Osteocyte (in vitro differentiated cells): ENCODE data around the gene ZFHX3. TPM values are rescaled to one million over a fixed set of nuclear protein-coding genes. Genes with fewer than 3 reads are reported as not detected.
A peak's percentile ranks its signal among the peaks of the same experiment; 100 is the strongest.

ENCODE experiments used
- DNase-seq: peaks from one replicate; pipeline ENCODE4 v3.0.0; 2021; ENCODE audit warnings: mixed read lengths; ENCODE audit not compliant: unreplicated experiment; ENCODE audit errors: extremely low spot score
- H3K27ac Mint-ChIP-seq: one replicate; pipeline ENCODE4 v1.8.0; 2021; ENCODE audit warnings: mild to moderate bottlenecking, mixed read lengths; ENCODE audit not compliant: unreplicated experiment
- H3K27me3 Mint-ChIP-seq: one replicate; pipeline ENCODE4 v1.8.0; 2021; ENCODE audit warnings: mixed read lengths; ENCODE audit not compliant: unreplicated experiment
- H3K36me3 Mint-ChIP-seq: one replicate; pipeline ENCODE4 v1.8.0; 2021; ENCODE audit warnings: mixed read lengths; ENCODE audit not compliant: unreplicated experiment
- H3K4me1 Mint-ChIP-seq: one replicate; pipeline ENCODE4 v1.8.0; 2021; ENCODE audit warnings: mixed read lengths; ENCODE audit not compliant: unreplicated experiment
- H3K4me3 Mint-ChIP-seq: one replicate; pipeline ENCODE4 v1.8.0; 2021; ENCODE audit warnings: mild to moderate bottlenecking, moderate library complexity, mixed read lengths; ENCODE audit not compliant: unreplicated experiment
- H3K9me3 Mint-ChIP-seq: one replicate; pipeline ENCODE4 v1.8.0; 2021; ENCODE audit warnings: mixed read lengths; ENCODE audit not compliant: unreplicated experiment
- total RNA-seq: library from RNA; stranded (reverse); gene quantifications from 2 replicates; pipeline ENCODE4 v1.2.1, GENCODE V29; 2021
- TF ChIP-seq, protein P1 (sequence below): fragments of 200-600 bp; sonication (generic); IDR thresholded peaks from 2 replicates; pipeline ENCODE4 v1.5.0; 2021; ENCODE audit warnings: antibody characterized with exemption, mild to moderate bottlenecking, moderate library complexity

ZFHX3 gene
- total RNA-seq, 1 donor from 2014 or later, result 89.1 TPM

DNA sequence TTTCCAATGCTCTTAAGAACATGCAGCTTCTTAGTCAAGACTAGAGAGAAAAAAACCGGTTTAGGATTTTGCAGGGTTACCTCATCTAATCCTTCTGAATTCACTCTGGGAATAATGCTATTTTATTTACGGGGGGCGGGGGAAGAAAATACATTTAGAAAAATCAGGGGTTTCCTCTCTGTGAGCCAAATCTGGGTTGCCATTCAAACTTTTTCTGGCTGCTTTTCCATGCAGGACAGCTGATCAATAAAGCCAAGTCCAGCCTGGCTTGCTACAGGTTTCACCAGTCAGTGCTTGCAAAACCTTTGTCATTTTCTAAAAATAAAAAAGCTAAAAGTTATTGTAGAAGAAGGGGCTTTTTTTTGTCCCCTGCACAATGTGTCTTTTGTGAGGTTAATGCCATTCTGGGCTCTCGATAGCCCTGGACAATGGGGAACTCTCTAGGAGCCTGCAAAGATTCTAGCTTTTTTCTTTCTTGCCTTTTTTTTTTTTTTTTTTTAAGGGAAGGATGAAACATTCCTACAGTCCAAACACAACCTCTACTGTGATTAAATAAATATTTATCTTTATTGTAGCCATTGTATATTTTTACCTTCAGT lies 13.1 kb upstream of the ZFHX3 start:
- Mint-ChIP-seq H3K4me3 (peak overlapping the region; percentile 88), H3K27me3 (no peaks in the 10 kb centered on the region), H3K9me3 (no peaks in the 10 kb centered on the region), H3K27ac (peak overlapping the region; percentile 97), H3K36me3 (peaks cover 6% of the 10 kb centered on the region), H3K4me1 (peaks cover 62% of the 10 kb centered on the region)
- TF ChIP-seq, protein P1, sequence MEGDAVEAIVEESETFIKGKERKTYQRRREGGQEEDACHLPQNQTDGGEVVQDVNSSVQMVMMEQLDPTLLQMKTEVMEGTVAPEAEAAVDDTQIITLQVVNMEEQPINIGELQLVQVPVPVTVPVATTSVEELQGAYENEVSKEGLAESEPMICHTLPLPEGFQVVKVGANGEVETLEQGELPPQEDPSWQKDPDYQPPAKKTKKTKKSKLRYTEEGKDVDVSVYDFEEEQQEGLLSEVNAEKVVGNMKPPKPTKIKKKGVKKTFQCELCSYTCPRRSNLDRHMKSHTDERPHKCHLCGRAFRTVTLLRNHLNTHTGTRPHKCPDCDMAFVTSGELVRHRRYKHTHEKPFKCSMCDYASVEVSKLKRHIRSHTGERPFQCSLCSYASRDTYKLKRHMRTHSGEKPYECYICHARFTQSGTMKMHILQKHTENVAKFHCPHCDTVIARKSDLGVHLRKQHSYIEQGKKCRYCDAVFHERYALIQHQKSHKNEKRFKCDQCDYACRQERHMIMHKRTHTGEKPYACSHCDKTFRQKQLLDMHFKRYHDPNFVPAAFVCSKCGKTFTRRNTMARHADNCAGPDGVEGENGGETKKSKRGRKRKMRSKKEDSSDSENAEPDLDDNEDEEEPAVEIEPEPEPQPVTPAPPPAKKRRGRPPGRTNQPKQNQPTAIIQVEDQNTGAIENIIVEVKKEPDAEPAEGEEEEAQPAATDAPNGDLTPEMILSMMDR, result no peak
- no peak for DNase-seq

DNA sequence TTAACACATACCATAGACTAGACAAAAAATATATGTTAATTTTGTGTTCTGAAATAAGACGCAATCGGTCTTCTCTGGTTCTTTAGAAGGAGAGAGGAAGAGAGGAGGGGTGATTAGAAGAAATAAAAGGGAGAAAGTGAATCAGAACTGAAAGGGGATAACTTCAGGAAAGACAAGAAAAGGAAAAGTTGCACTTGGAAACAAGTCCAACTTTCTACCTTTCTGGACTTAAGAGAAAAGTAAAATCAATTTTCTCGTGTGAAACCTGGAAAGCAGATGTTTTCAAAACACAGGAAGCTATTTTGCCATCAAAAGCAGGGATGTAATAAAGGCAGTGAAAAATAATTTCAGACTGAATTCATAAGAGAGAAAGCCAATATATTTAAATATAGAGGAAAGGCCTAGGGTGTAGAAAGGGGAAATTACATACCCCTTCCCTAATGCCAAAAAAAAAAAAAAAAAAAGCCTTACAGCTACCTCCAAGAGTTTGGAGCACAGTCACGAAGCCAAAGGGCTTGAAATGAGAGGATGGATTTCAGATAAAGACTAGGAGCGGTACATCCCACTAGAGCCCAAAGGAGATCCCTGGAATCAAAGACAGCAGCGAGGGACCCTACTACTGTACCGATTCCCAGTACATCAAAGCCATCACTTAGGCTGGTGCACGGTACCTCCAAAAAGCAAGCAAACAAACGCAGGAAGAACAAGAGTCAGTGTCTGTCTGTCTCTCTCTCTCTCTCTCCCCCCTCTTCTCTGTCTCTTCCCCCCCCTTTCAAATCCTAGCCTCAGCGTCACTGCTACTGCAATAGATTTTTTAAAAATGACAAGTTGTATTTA lies 12.1 kb upstream of the ZFHX3 start:
- Mint-ChIP-seq H3K4me1 (peaks cover 58% of the 10 kb centered on the region), H3K27me3 (no peaks in the 10 kb centered on the region), H3K27ac (peak overlapping the region; percentile 97), H3K36me3 (peaks cover 6% of the 10 kb centered on the region), H3K9me3 (no peaks in the 10 kb centered on the region), H3K4me3 (peak overlapping the region; percentile 88)
- TF ChIP-seq, protein P1, result no peak
- no peak for DNase-seq

GRCh38 chr16:73058616-73059409 lies 10.9 kb upstream of the ZFHX3 start:
- H3K36me3 Mint-ChIP-seq, result peaks cover 6% of the 10 kb centered on the region
- H3K4me3 Mint-ChIP-seq, result peak overlapping the region; percentile 88
- TF ChIP-seq, protein P1, result no peak
- H3K27me3 Mint-ChIP-seq, result no peaks in the 10 kb centered on the region
- H3K27ac Mint-ChIP-seq, result peak overlapping the region; percentile 97
- no peaks in the 10 kb centered on the region for H3K9me3 Mint-ChIP-seq
- peaks cover 46% of the 10 kb centered on the region for H3K4me1 Mint-ChIP-seq
- no peak for DNase-seq

DNA sequence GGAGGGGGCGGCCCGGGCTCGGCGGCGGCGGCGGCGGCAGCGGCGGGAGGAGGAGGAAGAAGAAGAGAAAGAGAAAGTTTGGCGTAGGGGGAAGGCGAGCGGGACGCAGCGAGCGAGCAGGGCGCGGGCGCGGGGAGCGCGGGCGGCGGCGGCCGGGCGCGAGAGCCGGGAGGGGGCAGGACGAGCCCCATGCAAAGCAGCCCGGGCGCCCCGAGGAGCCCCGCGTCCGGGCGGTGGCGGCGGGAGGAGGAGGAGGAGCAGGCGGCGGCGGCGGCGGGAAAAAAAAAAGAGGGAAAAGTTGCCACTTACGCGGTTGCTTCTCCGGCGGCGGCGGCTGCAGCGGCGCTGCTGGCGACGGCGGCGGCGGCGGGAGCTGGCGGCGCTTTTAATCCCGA lies 10.3 kb upstream of the ZFHX3 start:
- TF ChIP-seq, protein P1, result peak; percentile 10
- H3K36me3 Mint-ChIP-seq, result peaks cover 6% of the 10 kb centered on the region
- H3K4me1 Mint-ChIP-seq, result peaks cover 40% of the 10 kb centered on the region
- peak overlapping the region; percentile 24 for H3K27ac Mint-ChIP-seq
- H3K9me3 Mint-ChIP-seq, result no peaks in the 10 kb centered on the region
- peak overlapping the region; percentile 56 for H3K4me3 Mint-ChIP-seq
- H3K27me3 Mint-ChIP-seq, result no peaks in the 10 kb centered on the region
- DNase-seq, result no peak
